Glutamatergic neuron (in vitro differentiated cells): ENCODE measurements around the gene PCDHGA1. TPM values are rescaled to one million over a fixed set of nuclear protein-coding genes. Genes with fewer than 3 reads are reported as not detected.

Source experiments
- DNase-seq: peaks from one replicate; pipeline ENCODE4 v3.0.0; 2022
- H3K27ac Mint-ChIP-seq: one replicate; pipeline ENCODE4 v1.8.0; 2020; ENCODE audit warnings: mild to moderate bottlenecking, mixed read lengths, inconsistent platforms; ENCODE audit not compliant: unreplicated experiment
- H3K27me3 Mint-ChIP-seq: one replicate; pipeline ENCODE4 v1.8.0; 2020; ENCODE audit warnings: mild to moderate bottlenecking, moderate library complexity, mixed read lengths, inconsistent platforms; ENCODE audit not compliant: unreplicated experiment
- H3K36me3 Mint-ChIP-seq: one replicate; pipeline ENCODE4 v1.8.0; 2020; ENCODE audit warnings: mild to moderate bottlenecking, mixed read lengths, inconsistent platforms; ENCODE audit not compliant: unreplicated experiment
- H3K4me1 Mint-ChIP-seq: one replicate; pipeline ENCODE4 v1.8.0; 2020; ENCODE audit warnings: mild to moderate bottlenecking, low read depth, mixed read lengths, inconsistent platforms; ENCODE audit not compliant: unreplicated experiment
- H3K4me3 Mint-ChIP-seq: one replicate; pipeline ENCODE4 v1.8.0; 2020; ENCODE audit warnings: mild to moderate bottlenecking, mixed read lengths, inconsistent platforms; ENCODE audit not compliant: unreplicated experiment
- H3K9me3 Mint-ChIP-seq: one replicate; pipeline ENCODE4 v1.8.0; 2020; ENCODE audit warnings: mild to moderate bottlenecking, moderate library complexity, mixed read lengths, inconsistent platforms; ENCODE audit not compliant: unreplicated experiment
- CTCF ChIP-seq: fragments of 200-600 bp; sonication (generic); IDR thresholded peaks from one replicate; pipeline ENCODE4 v1.5.0; 2021; ENCODE audit not compliant: partially characterized antibody, unreplicated experiment
- total RNA-seq: library from RNA; stranded (reverse); fragmentation: NEBNext Ultra II Directional; extraction: Animal tissue kit (Norgen Biotek cat#: 25700); gene quantifications from one replicate; pipeline ENCODE4 v1.2.1, GENCODE V29; 2021; ENCODE audit not compliant: unreplicated experiment

Gene PCDHGA1
- total RNA-seq, 1 donor from 2014 or later = 4.6 TPM

- H3K36me3 Mint-ChIP-seq = peaks cover 11% of the 10 kb centered on the region
- H3K4me3 Mint-ChIP-seq = peak overlapping the region; percentile 85
- DNase-seq = no peak
- peaks cover 6% of the 10 kb centered on the region for H3K9me3 Mint-ChIP-seq
- no peak for TF ChIP-seq CTCF
- H3K4me1 Mint-ChIP-seq = peaks cover 22% of the 10 kb centered on the region
- H3K27ac Mint-ChIP-seq = peak overlapping the region; percentile 67
- peaks cover 6% of the 10 kb centered on the region for H3K27me3 Mint-ChIP-seq
Observed at GRCh38 chr5:141485321-141486055, 155.2 kb downstream of the PCDHGA1 start.

GRCh38 chr5:141486091-141486490 is 155.8 kb downstream of the PCDHGA1 start:
- H3K27me3 Mint-ChIP-seq = peaks cover 11% of the 10 kb centered on the region
- H3K36me3 Mint-ChIP-seq = peaks cover 11% of the 10 kb centered on the region
- peaks cover 4% of the 10 kb centered on the region for H3K9me3 Mint-ChIP-seq
- no peak for DNase-seq
- no peak overlapping the region for H3K27ac Mint-ChIP-seq
- H3K4me1 Mint-ChIP-seq = peaks cover 27% of the 10 kb centered on the region
- TF ChIP-seq CTCF = no peak
- peak overlapping the region; percentile 20 for H3K4me3 Mint-ChIP-seq

- H3K27me3 Mint-ChIP-seq = peaks cover 11% of the 10 kb centered on the region
- peaks cover 30% of the 10 kb centered on the region for H3K4me1 Mint-ChIP-seq
- H3K9me3 Mint-ChIP-seq = peaks cover 4% of the 10 kb centered on the region
- H3K36me3 Mint-ChIP-seq = peaks cover 11% of the 10 kb centered on the region
- no peak for TF ChIP-seq CTCF
- no peak overlapping the region for H3K4me3 Mint-ChIP-seq
- no peak overlapping the region for H3K27ac Mint-ChIP-seq
- DNase-seq = no peak
Observed at GRCh38 chr5:141487131-141487530, 156.8 kb downstream of the PCDHGA1 start.

- TF ChIP-seq CTCF = no peak
- peaks cover 4% of the 10 kb centered on the region for H3K9me3 Mint-ChIP-seq
- H3K36me3 Mint-ChIP-seq = peaks cover 11% of the 10 kb centered on the region
- no peak within 1 kb of the TSS for H3K4me3 Mint-ChIP-seq
- H3K27ac Mint-ChIP-seq = no peak within 1 kb of the TSS
- H3K27me3 Mint-ChIP-seq = peaks cover 11% of the 10 kb centered on the region
- no peak for DNase-seq
- peaks cover 20% of the 10 kb centered on the region for H3K4me1 Mint-ChIP-seq
Observed at GRCh38 chr5:141488591-141489561, 158.6 kb downstream of the PCDHGA1 start, which contains the start of gene PCDHGC5. TSS of gene PCDHGC5 (plus strand) at chr5:141489081. CDS start at chr5:141489241, 160 bp downstream.
